ENCODE data around the gene ATXN7L1. TPM values are rescaled to one million over a fixed set of nuclear protein-coding genes. Genes with fewer than 3 reads are reported as not detected.

Gene ATXN7L1
- total RNA-seq, 1 experiment from 2014 or later: 24.3 TPM

DNA sequence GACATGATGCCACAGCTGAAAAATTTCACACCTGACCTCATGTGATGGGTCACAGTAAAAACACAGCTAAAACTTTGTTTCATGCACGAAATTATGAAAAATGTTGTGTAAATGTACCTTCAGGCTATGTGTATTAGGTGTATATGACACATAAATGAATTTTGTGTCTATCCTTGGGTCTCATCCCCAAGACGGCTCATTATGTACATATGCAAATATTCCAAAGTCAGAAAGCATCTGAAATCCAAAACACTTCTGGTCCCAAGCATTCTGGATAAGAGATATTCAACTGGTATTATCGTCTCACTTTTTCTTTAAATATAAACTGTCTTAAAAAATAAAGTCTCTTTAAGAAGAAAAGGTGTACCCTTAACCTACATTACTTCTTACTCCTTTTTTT lies 145.4 kb downstream of the ATXN7L1 start:
- Histone ChIP-seq H4K20me1 (ENCODE audit: control insufficient read depth, insufficient read depth, insufficient read length) (no peaks in the 10 kb centered on the region), H4K8ac (replicated peaks; ENCODE audit: insufficient read length, low read depth, low read length) (no peak overlapping the region), H3K4me2 (ENCODE audit: insufficient read depth, insufficient read length, low read length) (no peak overlapping the region), H2AK5ac (ENCODE audit: insufficient read length, low read length) (no peak overlapping the region), H2BK120ac (ENCODE audit: low read depth, low read length, poor library complexity, severe bottlenecking) (no peak overlapping the region), H3K9me3 (ENCODE audit: control insufficient read depth, low read depth, low read length) (no peaks in the 10 kb centered on the region), H3K27me3 (ENCODE audit: insufficient read depth, low read length) (no peaks in the 10 kb centered on the region), H2BK5ac (ENCODE audit: insufficient read length, low read length) (no peak overlapping the region), H4K91ac (ENCODE audit: insufficient read length, low read depth, low read length) (no peak overlapping the region), H3K9ac (ENCODE audit: extremely low read depth, insufficient read length, low read length) (no peak overlapping the region), H3K56ac (ENCODE audit: insufficient read length, low read depth, low read length) (no peak overlapping the region), H4K5ac (ENCODE audit: insufficient read length, low read depth, low read length) (no peak overlapping the region), H3K4me1 (ENCODE audit: insufficient read depth, low read length) (peaks cover 7% of the 10 kb centered on the region; the same call in 1 of the 2 replicates), H3T11ph (ENCODE audit: low read length) (no peak overlapping the region), H2BK15ac (ENCODE audit: low read depth, low read length) (no peak overlapping the region), H3K4ac (ENCODE audit: low read depth, low read length) (no peak overlapping the region), H3K79me1 (ENCODE audit: insufficient read depth, low read depth, low read length, poor library complexity, severe bottlenecking) (no peaks in the 10 kb centered on the region), H2AFZ (ENCODE audit: low read length) (no peak overlapping the region), H3K27ac (ENCODE audit: insufficient read length, low read depth, low read length) (no peak overlapping the region), H3K79me2 (ENCODE audit: insufficient read depth, low read length) (no peaks in the 10 kb centered on the region), H3K23ac (ENCODE audit: insufficient read length, low read depth, low read length) (no peak overlapping the region), H2BK12ac (ENCODE audit: insufficient read length, low read depth, low read length) (no peak overlapping the region), H3K14ac (ENCODE audit: insufficient read depth, low read length) (no peak overlapping the region), H3K23me2 (ENCODE audit: insufficient read length, low read depth, low read length, poor library complexity, severe bottlenecking) (no peaks in the 10 kb centered on the region), H3K18ac (ENCODE audit: insufficient read length, low read depth, low read length) (no peak overlapping the region), H2BK20ac (ENCODE audit: low read depth, low read length, poor library complexity, severe bottlenecking) (no peak overlapping the region)
- no peak for DNase-seq
- no peak overlapping the region for H3K4me3 Mint-ChIP-seq
- no peak overlapping the region for H3K27ac Mint-ChIP-seq
- H3K27me3 Mint-ChIP-seq (ENCODE audit: low read depth): no peaks in the 10 kb centered on the region
- TF ChIP-seq, protein P1, sequence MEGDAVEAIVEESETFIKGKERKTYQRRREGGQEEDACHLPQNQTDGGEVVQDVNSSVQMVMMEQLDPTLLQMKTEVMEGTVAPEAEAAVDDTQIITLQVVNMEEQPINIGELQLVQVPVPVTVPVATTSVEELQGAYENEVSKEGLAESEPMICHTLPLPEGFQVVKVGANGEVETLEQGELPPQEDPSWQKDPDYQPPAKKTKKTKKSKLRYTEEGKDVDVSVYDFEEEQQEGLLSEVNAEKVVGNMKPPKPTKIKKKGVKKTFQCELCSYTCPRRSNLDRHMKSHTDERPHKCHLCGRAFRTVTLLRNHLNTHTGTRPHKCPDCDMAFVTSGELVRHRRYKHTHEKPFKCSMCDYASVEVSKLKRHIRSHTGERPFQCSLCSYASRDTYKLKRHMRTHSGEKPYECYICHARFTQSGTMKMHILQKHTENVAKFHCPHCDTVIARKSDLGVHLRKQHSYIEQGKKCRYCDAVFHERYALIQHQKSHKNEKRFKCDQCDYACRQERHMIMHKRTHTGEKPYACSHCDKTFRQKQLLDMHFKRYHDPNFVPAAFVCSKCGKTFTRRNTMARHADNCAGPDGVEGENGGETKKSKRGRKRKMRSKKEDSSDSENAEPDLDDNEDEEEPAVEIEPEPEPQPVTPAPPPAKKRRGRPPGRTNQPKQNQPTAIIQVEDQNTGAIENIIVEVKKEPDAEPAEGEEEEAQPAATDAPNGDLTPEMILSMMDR (conservative IDR thresholded peaks at IDR 0.05): no peak
- H3K4me1 Mint-ChIP-seq: peaks cover 6 to 9% of the 10 kb centered on the region in 2 experiments
- H3K36me3 Mint-ChIP-seq (ENCODE audit: insufficient read depth in 1 of 3, low read depth in 3 of 3): peaks cover 5 to 11% (median 5%) of the 10 kb centered on the region in 3 experiments; a peak in 6 of 7 replicates
- WGBS (ENCODE audit: extremely low coverage, insufficient read length, low lambda C conversion rate): no CpG with 5 or more reads among the region's 3 CpGs
- peaks cover 5 to 6% of the 10 kb centered on the region in 2 experiments; a peak in 4 of 5 replicates for H3K9me3 Mint-ChIP-seq
